ENCODE results near the gene CADM4. TPM values are rescaled to one million over a fixed set of nuclear protein-coding genes. Genes with fewer than 3 reads are reported as not detected.
"Not testable (repeated sequence)": the region's sequence is repeated elsewhere in the genome, so short reads cannot be mapped to it uniquely, and the experiment has no call there.

Gene CADM4
- total and polyA plus RNA-seq, 4 donors, result 0.47 to 4.9 (median 3.3) TPM

- Histone ChIP-seq H3K4me3 (ENCODE audit: low read depth in 1 of 3, low read length in 3 of 3) (no peak overlapping the region), H3K36me3 (ENCODE audit: control insufficient read depth in 4 of 4, insufficient read depth in 3 of 4, low read depth in 1 of 4, low read length in 3 of 4) (no peaks in the 10 kb centered on the region), H3K27ac (ENCODE audit: low read depth in 1 of 2, low read length in 2 of 2) (no peak overlapping the region), H3K9me3 (ENCODE audit: control insufficient read depth in 4 of 4, low read length in 3 of 4) (peaks cover 0 to 3% (median 0%) of the 10 kb centered on the region in 4 donors), H3K9ac (ENCODE audit: low read depth in 1 of 2, low read length in 2 of 2) (no peak overlapping the region), H3K4me1 (ENCODE audit: control insufficient read depth in 4 of 4, insufficient read depth in 4 of 4, low read length in 3 of 4) (no peaks in the 10 kb centered on the region), H3K27me3 (ENCODE audit: control insufficient read depth in 4 of 4, insufficient read depth in 4 of 4, low read length in 3 of 4) (no peaks in the 10 kb centered on the region)
- DNase-seq (ENCODE audit: low spot score), result no peak
- 50% methylated on average over 11 of the region's 11 CpGs for WGBS
- TF ChIP-seq, protein P1, sequence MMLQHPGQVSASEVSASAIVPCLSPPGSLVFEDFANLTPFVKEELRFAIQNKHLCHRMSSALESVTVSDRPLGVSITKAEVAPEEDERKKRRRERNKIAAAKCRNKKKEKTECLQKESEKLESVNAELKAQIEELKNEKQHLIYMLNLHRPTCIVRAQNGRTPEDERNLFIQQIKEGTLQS (IDR thresholded peaks at IDR 0.05), result no peak
- TF ChIP-seq, protein P2, sequence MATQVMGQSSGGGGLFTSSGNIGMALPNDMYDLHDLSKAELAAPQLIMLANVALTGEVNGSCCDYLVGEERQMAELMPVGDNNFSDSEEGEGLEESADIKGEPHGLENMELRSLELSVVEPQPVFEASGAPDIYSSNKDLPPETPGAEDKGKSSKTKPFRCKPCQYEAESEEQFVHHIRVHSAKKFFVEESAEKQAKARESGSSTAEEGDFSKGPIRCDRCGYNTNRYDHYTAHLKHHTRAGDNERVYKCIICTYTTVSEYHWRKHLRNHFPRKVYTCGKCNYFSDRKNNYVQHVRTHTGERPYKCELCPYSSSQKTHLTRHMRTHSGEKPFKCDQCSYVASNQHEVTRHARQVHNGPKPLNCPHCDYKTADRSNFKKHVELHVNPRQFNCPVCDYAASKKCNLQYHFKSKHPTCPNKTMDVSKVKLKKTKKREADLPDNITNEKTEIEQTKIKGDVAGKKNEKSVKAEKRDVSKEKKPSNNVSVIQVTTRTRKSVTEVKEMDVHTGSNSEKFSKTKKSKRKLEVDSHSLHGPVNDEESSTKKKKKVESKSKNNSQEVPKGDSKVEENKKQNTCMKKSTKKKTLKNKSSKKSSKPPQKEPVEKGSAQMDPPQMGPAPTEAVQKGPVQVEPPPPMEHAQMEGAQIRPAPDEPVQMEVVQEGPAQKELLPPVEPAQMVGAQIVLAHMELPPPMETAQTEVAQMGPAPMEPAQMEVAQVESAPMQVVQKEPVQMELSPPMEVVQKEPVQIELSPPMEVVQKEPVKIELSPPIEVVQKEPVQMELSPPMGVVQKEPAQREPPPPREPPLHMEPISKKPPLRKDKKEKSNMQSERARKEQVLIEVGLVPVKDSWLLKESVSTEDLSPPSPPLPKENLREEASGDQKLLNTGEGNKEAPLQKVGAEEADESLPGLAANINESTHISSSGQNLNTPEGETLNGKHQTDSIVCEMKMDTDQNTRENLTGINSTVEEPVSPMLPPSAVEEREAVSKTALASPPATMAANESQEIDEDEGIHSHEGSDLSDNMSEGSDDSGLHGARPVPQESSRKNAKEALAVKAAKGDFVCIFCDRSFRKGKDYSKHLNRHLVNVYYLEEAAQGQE (IDR thresholded peaks at IDR 0.05), result no peak
- TF ChIP-seq FOXA1 (IDR thresholded peaks at IDR 0.05) (no peak), RAD21 (IDR thresholded peaks at IDR 0.05) (no peak), JUND (IDR thresholded peaks at IDR 0.05) (no peak)
Observed at GRCh38 chr19:43682824-43683661, 43.4 kb upstream of the CADM4 start.

DNA sequence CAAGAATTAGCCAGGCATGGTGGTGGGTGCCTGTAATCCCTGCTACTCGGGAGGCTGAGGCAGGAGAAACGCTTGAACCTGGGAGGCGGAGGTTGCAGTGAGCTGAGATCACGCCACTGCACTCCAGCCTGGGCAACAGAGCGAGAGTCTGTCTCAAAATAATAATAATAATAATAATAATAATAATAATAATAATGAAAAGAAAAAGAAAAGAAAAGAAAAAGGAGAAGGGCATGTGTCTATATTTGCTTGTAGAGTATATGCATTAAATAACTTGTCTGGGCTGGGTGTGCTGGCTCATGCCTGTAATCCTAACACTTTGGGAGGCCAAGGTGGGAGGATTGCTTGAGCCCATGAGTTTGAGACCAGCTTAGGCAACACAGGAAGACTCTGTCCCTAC, 42.6 kb upstream of the CADM4 start:
- not testable (repeated sequence) for H3K27ac ChIP-seq (ENCODE audit: low read depth in 1 of 2, low read length in 2 of 2); H3K4me1 ChIP-seq (ENCODE audit: control insufficient read depth in 4 of 4, insufficient read depth in 4 of 4, low read length in 3 of 4); H3K9me3 ChIP-seq (ENCODE audit: control insufficient read depth in 4 of 4, low read length in 3 of 4); H3K4me3 ChIP-seq (ENCODE audit: low read depth in 1 of 3, low read length in 3 of 3); H3K27me3 ChIP-seq (ENCODE audit: control insufficient read depth in 4 of 4, insufficient read depth in 4 of 4, low read length in 3 of 4); H3K9ac ChIP-seq (ENCODE audit: low read depth in 1 of 2, low read length in 2 of 2); H3K36me3 ChIP-seq (ENCODE audit: control insufficient read depth in 4 of 4, insufficient read depth in 3 of 4, low read depth in 1 of 4, low read length in 3 of 4); DNase-seq (ENCODE audit: low spot score)
- WGBS, result 88% methylated on average over 5 of the region's 5 CpGs

DNA sequence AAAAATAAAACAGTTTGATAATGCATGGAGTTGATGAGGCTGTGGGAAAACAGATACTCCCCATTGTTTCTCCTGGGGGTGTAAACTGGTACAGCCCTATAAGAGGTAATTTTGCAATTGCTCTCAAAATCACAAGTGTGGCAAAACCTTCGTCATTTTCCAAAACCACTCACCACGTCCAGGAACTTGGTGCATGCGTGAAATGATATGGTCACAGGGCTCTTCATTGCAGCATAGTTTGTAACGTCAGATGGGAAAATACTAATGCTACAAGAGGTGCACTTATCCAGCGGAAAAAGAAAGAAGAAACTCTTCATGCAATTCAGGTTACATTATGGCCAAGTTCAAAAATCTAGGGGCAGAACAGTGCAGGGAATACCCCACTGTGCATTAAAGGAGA, 42.2 kb upstream of the CADM4 start:
- Histone ChIP-seq H3K36me3 (ENCODE audit: control insufficient read depth in 4 of 4, insufficient read depth in 3 of 4, low read depth in 1 of 4, low read length in 3 of 4) (no peaks in the 10 kb centered on the region), H3K9me3 (ENCODE audit: control insufficient read depth in 4 of 4, low read length in 3 of 4) (peaks cover 0 to 3% (median 0%) of the 10 kb centered on the region in 4 donors), H3K4me3 (ENCODE audit: low read depth in 1 of 3, low read length in 3 of 3) (no peak overlapping the region), H3K27ac (ENCODE audit: low read depth in 1 of 2, low read length in 2 of 2) (no peak overlapping the region), H3K4me1 (ENCODE audit: control insufficient read depth in 4 of 4, insufficient read depth in 4 of 4, low read length in 3 of 4) (no peaks in the 10 kb centered on the region), H3K9ac (ENCODE audit: low read depth in 1 of 2, low read length in 2 of 2) (no peak overlapping the region), H3K27me3 (ENCODE audit: control insufficient read depth in 4 of 4, insufficient read depth in 4 of 4, low read length in 3 of 4) (no peaks in the 10 kb centered on the region)
- no peak for DNase-seq (ENCODE audit: low spot score)
- no peak for TF ChIP-seq MAX (IDR thresholded peaks at IDR 0.05)
- TF ChIP-seq, protein P1 (IDR thresholded peaks at IDR 0.05), result no peak
- no peak for TF ChIP-seq JUND (IDR thresholded peaks at IDR 0.05)
- no peak for TF ChIP-seq FOXA1 (IDR thresholded peaks at IDR 0.05)
- no peak for TF ChIP-seq FOXA2 (IDR thresholded peaks at IDR 0.05)
- no peak for TF ChIP-seq GABPA (IDR thresholded peaks at IDR 0.05 in 1 of 2, conservative IDR thresholded peaks at IDR 0.05 in 1 of 2)
- no peak for TF ChIP-seq EGR1 (IDR thresholded peaks at IDR 0.05; ENCODE audit: low read depth in 2 of 2)
- no peak for TF ChIP-seq TAF1 (conservative IDR thresholded peaks at IDR 0.05)
- no peak for TF ChIP-seq SP1 (IDR thresholded peaks at IDR 0.05)
- TF ChIP-seq NR2F2 (IDR thresholded peaks at IDR 0.05), result no peak
- TF ChIP-seq RXRA (IDR thresholded peaks at IDR 0.05), result no peak
- no peak for TF ChIP-seq HNF4G (IDR thresholded peaks at IDR 0.05)
- no peak for TF ChIP-seq YY1 (IDR thresholded peaks at IDR 0.05)
- TF ChIP-seq, protein P2 (IDR thresholded peaks at IDR 0.05), result no peak
- no peak for TF ChIP-seq ZBTB33 (IDR thresholded peaks at IDR 0.05)
- no peak for TF ChIP-seq RAD21 (IDR thresholded peaks at IDR 0.05)
- 69% methylated on average over 5 of the region's 5 CpGs for WGBS

Data from liver (tissue), 9 donors.